WERI-Rb-1 (cell line): Measurements from ENCODE around the gene SLC25A21.

Source experiments
- DNase-seq: peaks from one replicate; pipeline ENCODE4 v3.0.0-alpha.2; 2020
- H3K27ac ChIP-seq: fragments of 250-450 bp; sonication (Bioruptor Pico); 2 replicates; pipeline ENCODE4 v1.5.1; 2020; ENCODE audit warnings: mild to moderate bottlenecking, moderate library complexity
- H3K27me3 ChIP-seq: fragments of 250-450 bp; sonication (Bioruptor Pico); 2 replicates; pipeline ENCODE4 v1.5.1; 2021; ENCODE audit warnings: mild to moderate bottlenecking, low read depth, moderate library complexity; ENCODE audit not compliant: insufficient read depth, severe bottlenecking
- H3K36me3 ChIP-seq: fragments of 250-450 bp; sonication (Bioruptor Pico); 2 replicates; pipeline ENCODE4 v1.5.1; 2020; ENCODE audit warnings: mild to moderate bottlenecking, moderate library complexity
- H3K4me3 ChIP-seq: 2 replicates; pipeline ENCODE4 v1.5.1; 2011; ENCODE audit warnings: low read depth, mild to moderate bottlenecking, control low read depth, low read length
- H3K9me3 ChIP-seq: fragments of 250-450 bp; sonication (Bioruptor Pico); 2 replicates; pipeline ENCODE4 v1.5.1; 2021; ENCODE audit warnings: mild to moderate bottlenecking, moderate library complexity; ENCODE audit not compliant: severe bottlenecking
- CTCF ChIP-seq: IDR thresholded peaks from 2 replicates; pipeline ENCODE4 v1.5.1; 2011; ENCODE audit warnings: low read depth, mild to moderate bottlenecking, control low read depth, inconsistent platforms, low read length

Gene SLC25A21

GRCh38 chr14:36925094-36925493, 247.3 kb downstream of the SLC25A21 start:
- no peak overlapping the region for H3K27ac ChIP-seq
- H3K9me3 ChIP-seq = no peaks in the 10 kb centered on the region
- no peak overlapping the region for H3K4me3 ChIP-seq
- H3K27me3 ChIP-seq = peaks cover 20% of the 10 kb centered on the region
- TF ChIP-seq CTCF = no peak
- no peak for DNase-seq
- no peaks in the 10 kb centered on the region for H3K36me3 ChIP-seq

- H3K4me3 ChIP-seq = no peak overlapping the region
- H3K9me3 ChIP-seq = no peaks in the 10 kb centered on the region
- peaks cover 9% of the 10 kb centered on the region for H3K27me3 ChIP-seq
- TF ChIP-seq CTCF = no peak
- no peak overlapping the region for H3K27ac ChIP-seq
- no peak for DNase-seq
- no peaks in the 10 kb centered on the region for H3K36me3 ChIP-seq
Observed at GRCh38 chr14:36916668-36917067, 255.7 kb downstream of the SLC25A21 start.

- no peak for DNase-seq
- Histone ChIP-seq H3K9me3 (no peaks in the 10 kb centered on the region), H3K27ac (no peak overlapping the region), H3K27me3 (peaks cover 13% of the 10 kb centered on the region), H3K4me3 (no peak overlapping the region), H3K36me3 (no peaks in the 10 kb centered on the region)
- no peak for TF ChIP-seq CTCF
Observed at GRCh38 chr14:36915081-36915480, 257.3 kb downstream of the SLC25A21 start.

- Histone ChIP-seq H3K36me3 (no peaks in the 10 kb centered on the region), H3K4me3 (no peak overlapping the region), H3K27ac (no peak overlapping the region), H3K27me3 (peaks cover 22% of the 10 kb centered on the region), H3K9me3 (no peaks in the 10 kb centered on the region)
- no peak for TF ChIP-seq CTCF
- DNase-seq = no peak
Observed at GRCh38 chr14:36910578-36910977, 261.8 kb downstream of the SLC25A21 start.

GRCh38 chr14:36905272-36905888, 267.0 kb downstream of the SLC25A21 start:
- Histone ChIP-seq H3K4me3 (no peak overlapping the region), H3K36me3 (no peaks in the 10 kb centered on the region), H3K27me3 (peaks cover 19% of the 10 kb centered on the region), H3K9me3 (no peaks in the 10 kb centered on the region), H3K27ac (no peak overlapping the region)
- TF ChIP-seq CTCF = no peak
- no peak for DNase-seq

- Histone ChIP-seq H3K36me3 (no peaks in the 10 kb centered on the region), H3K9me3 (peaks cover 2% of the 10 kb centered on the region), H3K4me3 (no peak overlapping the region), H3K27me3 (peaks cover 8% of the 10 kb centered on the region), H3K27ac (no peak overlapping the region)
- no peak for TF ChIP-seq CTCF
- no peak for DNase-seq
Observed at GRCh38 chr14:36901861-36902260, 270.5 kb downstream of the SLC25A21 start.
